GM18505 (cell line): ENCODE results near the gene BRINP2.

Experiments
- ATAC-seq: cut with Tn5 transposase; IDR thresholded peaks from one replicate; pipeline ENCODE4 v1.9.1; 2021; ENCODE audit not compliant: unreplicated experiment
- POLR2A ChIP-seq: IDR thresholded peaks from 4 replicates; pipeline ENCODE4 v1.6.1; 2011; ENCODE audit warnings: borderline replicate concordance; ENCODE audit not compliant: insufficient read depth, insufficient read length; ENCODE audit errors: extremely low read depth

BRINP2 gene

DNA sequence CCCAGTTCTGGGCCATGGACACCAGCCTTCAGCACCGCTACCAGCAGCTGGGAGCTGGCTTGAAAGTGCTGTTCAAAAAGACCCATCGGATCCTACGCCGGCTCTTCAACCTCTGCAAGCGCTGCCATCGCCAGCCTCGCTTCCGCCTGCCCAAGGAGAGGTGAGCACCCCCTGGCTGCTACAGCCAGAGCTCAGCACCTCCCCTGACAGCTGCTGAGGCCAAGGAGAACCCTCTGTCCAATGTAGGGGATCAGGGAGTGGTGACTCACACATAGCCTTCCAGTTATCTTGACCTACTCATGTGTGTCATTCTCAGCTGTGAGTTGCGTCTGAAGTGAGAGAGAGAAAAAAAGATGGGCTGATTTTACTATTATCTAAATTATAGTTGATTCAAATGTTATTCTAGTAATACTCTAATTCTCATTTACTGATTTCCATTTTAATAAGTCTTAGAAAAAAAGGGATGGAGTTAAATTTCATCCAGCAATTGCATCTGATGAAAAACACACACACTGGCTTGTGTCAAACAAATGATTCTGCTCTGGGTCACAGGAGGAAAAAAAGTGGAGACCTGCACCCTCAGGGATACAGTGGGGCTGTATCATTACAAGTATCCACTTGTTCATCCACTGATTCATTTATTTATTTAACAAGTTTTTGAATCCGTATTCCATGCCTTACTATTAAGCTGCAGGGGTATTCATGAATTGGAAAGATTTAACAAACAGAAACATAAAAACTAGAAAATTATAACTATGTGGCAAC, 108.0 kb downstream of the BRINP2 start:
- no peak for TF ChIP-seq POLR2A
- no peak for ATAC-seq

DNA sequence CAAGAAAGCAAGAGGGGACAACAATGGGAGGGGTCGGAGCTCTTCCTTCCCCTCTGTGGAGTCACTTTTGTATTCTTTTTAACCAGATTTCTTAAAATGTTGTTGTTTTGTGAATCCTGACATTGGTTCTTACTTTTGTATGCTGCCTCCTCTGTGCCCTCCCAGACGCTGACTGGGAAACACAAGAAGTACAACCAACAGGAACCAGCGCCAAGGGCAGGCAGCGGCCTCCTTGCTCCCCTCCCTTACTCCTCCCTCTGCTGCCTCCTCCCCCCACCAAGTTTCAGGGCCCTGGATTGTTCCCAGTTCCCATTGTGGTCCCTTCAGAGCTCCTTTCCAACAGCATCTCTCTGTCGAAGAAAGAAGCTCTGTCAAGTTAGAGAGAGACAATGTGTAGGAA, 111.1 kb downstream of the BRINP2 start:
- ATAC-seq = no peak
- TF ChIP-seq POLR2A = no peak

DNA sequence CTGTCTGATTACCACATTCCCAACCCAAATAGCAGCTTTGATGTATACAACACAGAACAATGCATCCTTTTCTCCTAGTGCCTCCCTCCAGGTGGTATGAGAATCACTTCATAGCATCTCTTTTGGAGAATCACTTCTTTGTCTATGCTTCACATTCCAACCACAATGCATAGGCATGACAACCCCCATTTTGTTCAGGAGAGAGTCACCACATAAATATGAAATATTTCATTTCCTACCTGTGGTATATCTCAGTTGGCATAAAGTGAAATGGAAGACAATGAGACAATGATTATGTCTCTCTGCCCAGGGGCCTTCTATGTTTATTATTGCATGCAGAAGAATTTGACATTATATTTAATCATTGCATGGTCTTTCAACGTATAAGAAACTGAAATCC, 112.2 kb downstream of the BRINP2 start:
- TF ChIP-seq POLR2A = no peak
- no peak for ATAC-seq

DNA sequence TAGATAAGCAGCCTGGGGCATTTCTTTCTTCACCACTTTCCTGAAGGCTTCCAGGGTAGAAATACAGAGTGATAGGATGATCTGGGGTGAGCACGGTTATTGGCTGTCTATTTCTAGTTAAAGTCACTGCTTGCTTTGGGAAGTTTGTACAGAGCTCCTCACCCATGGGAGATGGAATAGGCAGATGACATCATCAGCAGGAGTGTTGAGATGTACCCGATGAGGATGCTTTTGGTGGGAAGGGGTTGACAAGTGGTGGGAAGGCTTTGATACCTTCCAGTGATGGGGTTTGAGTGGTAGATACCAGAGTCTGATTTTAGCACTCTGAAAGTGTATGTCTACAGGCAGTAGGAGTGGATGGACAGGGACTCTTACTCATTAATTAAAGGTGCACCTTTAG, 112.6 kb downstream of the BRINP2 start:
- no peak for TF ChIP-seq POLR2A

DNA sequence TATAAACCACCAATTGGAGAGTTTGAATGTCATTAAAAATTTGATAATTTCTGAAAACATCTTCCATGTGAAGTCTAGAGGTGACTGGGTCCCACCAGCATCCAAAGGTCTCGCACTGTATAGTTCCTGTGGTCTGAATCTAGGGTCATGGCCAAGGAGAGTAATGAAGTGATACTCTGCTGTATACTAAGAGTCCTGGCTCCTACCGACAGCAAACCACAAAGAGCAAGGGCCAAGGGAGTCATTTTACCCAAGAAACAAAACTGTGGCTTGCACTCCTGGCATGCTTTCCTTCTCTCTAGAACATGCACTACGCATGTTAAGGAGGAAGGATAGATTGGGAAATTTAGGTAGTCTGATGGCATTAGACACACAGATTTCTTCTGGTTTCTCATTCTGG, 115.6 kb downstream of the BRINP2 start:
- ATAC-seq = no peak

More for the DNA sequence above, 112.6 kb downstream of the BRINP2 start:
- ATAC-seq = no peak

DNA sequence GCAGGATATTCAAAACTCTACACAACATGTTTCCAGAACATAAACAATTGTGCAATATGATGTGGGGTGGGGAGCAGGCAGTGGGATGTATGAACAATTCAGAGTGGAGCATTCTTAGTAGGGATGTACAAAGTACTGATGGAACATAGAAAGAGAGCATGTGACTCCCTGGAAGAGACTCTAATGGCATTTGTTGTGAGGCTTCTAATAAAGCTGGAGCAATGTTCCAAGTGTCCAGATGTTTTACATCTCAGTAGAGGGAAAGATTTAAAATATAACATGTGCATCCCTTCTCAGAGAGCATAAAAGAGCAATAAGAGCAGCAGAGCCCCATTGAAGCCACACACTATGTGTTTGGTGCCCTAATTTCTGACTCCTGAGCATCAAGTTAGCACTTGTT, 116.5 kb downstream of the BRINP2 start:
- no peak for TF ChIP-seq POLR2A
- no peak for ATAC-seq

More for the DNA sequence above, 115.6 kb downstream of the BRINP2 start:
- TF ChIP-seq POLR2A = no peak

DNA sequence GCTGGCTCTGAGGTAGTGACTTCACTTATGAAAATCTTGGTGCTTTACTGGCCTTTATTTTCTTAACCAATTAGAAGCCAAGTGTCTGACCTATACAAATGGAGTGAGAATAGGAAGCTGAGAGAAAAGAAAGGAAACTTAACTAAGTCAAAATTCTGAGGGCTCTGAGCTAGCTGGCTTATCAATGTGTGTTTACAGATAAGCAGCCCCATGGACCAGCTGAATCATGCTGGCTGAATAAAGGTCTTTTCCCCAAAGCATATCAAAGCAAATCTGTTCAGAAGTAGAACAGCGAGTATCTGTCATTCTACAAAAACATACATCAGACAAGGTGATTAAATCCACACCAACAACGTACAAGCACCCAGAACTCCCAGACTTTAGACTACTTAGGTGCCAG, 117.2 kb downstream of the BRINP2 start:
- no peak for TF ChIP-seq POLR2A
- ATAC-seq = no peak

DNA sequence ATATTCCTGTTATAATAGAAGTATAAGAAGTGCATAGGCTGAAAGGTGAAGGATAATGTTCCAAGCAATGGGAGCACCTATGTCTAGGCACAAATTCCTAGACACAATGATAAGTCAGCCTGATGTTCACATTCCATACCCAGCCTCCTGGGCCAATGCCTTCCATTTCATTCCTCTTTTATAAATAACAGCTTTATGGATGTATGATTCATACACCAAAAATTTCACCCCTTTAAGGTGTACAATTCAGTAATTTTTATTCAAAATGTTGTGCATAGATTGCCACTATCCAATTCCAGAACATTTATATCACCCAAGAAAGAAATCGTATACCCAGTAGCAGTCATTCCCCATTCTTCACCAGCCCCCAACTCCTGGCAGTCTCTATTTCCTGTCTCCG, 118.8 kb downstream of the BRINP2 start:
- no peak for ATAC-seq
- TF ChIP-seq POLR2A = no peak

DNA sequence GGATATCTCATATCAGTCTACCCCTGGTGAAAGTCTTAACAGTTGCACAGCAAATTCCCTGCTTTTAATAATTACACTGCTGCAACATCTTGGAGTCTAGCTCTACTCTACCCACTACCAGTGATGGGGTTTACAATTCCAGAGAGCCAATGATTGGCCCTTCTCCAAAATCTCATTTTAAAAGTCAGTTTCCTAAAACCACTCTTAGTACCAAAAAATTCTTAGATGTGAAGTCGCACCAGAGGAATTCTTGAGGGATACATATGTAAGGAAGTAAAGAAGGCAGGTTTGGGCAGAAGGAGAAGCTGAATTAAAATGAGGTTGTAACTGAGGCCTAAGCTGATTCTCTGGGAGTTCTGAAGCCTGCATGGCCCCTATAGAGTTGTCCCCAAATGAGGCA, 129.7 kb downstream of the BRINP2 start:
- no peak for TF ChIP-seq POLR2A

DNA sequence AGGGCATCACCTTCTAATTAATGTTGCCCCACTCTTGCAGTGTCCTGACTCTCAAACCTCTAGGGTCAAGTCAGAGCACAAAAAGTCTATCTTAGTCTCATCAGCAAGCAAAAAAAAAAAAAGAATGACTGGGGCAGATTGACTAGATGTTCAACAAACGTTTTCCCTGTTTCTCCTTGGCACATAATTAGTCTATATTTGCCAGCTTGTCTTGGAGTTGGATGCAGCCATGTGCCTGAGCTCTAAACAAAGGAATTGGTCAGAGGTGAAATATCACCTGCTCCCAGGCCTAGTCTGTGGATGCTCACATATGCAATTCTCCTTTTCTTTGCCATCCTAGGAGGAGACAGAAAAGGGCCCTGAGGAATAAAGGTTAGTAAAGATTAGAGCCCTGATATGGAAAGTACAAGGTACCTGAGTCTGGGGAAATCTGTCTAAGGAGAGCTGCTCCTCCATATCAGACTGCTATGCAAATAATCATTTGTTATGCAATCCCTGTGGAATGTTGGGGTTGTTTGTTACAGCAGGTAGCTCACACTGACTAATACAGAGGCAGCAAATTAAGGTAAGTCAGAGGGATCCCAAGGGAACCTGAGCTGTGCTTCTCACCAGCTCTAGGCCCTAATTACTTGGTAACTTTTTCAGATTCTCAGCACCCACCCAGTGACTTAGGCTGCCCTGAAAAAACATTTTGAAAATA, 130.8 kb downstream of the BRINP2 start:
- TF ChIP-seq POLR2A = no peak

More for the DNA sequence above, 129.7 kb downstream of the BRINP2 start:
- no peak for ATAC-seq

DNA sequence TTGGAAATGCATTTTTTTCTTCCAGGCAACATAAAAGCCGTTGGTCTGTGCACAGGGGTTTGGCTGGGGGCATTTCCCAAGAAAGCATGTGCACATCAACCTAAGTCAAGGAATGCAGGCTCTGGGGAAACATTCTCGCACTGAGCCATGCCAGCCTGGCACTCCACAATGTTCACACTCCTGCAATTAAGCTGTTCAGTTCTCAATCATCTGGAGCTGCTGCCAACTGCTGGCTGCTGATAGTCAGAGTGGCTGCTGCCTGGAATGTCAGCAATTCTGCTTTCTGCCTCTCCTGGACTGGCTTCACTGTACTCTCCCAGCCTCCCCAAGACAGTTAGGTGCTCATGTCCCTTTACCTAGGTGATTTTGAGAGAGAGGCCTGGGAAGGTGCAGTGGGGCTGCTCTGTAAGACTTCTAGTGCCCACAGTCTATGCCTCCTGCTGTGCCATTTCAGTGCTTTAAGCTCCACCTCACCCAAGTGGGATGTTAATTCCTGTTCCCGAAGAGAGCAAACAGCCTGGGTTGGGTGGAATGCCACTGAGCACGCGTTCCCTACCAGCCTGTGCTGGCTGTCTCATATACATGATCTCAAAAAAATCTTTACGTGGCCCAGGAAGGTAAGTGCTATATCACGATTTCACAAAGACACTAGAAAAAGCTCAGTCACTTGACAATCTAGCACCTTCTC, 131.7 kb downstream of the BRINP2 start:
- ATAC-seq = no peak

More for the DNA sequence above, 130.8 kb downstream of the BRINP2 start:
- ATAC-seq = no peak

DNA sequence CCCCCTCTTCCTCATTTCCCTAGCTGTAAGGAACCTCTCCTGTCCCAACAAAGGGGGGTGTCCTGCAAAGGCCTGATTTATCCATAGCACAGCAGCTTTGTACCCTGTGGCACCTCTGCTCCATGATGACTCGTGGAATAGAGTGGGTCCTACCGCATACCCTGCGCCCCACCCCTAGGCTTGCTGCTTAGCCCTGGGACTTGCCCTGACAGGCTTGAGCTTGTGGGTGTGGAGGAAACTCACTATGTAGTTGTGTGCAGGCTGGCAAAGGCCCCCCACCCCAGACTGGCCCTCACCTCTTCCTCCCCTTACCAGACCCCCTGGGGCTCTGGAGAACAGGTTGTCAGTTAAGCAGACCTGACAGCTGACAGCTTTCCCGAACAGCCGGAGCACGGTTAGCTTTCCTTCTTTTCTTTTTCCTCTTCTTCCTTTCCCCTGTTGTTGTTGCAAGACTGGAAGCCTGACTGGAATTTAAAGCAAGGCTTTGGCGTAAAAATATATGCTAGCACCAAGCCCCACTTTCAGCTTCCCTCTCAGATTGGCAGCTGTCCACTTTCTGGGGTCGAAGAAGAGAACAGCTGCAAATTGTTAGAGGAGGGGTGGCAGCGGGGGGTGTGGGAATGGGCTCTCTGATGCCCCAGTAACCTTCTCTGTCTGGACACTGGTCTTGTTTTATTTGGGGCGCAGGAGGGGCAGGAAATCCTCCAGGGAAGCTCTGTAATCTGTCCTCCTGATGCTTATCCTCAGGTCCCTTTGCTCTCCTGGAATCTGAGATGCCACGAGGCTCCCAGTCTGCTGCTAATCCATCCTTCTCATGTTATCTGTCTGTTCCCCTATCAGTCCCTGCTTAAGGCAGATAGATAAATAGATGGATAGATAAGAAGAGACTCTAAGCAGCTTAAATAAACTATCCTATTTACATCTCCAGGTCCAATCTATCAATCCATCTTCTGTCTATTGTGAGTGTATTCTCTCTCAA, 134.6 kb downstream of the BRINP2 start:
- no peak for ATAC-seq
- TF ChIP-seq POLR2A = no peak

More for the DNA sequence above, 131.7 kb downstream of the BRINP2 start:
- TF ChIP-seq POLR2A = no peak
